H4 (cell line): ENCODE results near the gene CHRM4. TPM values are rescaled to one million over a fixed set of nuclear protein-coding genes. Genes with fewer than 3 reads are reported as not detected.
A peak's percentile ranks its signal among the peaks of the same experiment; 100 is the strongest.
"Not testable (repeated sequence)": the region's sequence is repeated elsewhere in the genome, so short reads cannot be mapped to it uniquely, and the experiment has no call there.

Experiments used
- DNase-seq: peaks from one replicate; pipeline ENCODE4 v3.0.0-alpha.2; 2015; ENCODE audit warnings: low spot score
- total RNA-seq: library from RNA; depleted of rRNA; stranded (reverse); fragments of >200 nt; shearing (Covaris generic); gene quantifications from 2 replicates; pipeline ENCODE4 v1.2.3, GENCODE V29; 2014

Gene CHRM4
- total RNA-seq, 1 experiment from 2014 or later, result 0.48 TPM

- DNase-seq, result no peak
Observed at GRCh38 chr11:46381819-46382645, 9.5 kb downstream of the CHRM4 start.

- DNase-seq, result no peak
Observed at GRCh38 chr11:46381048-46381818, 10.3 kb downstream of the CHRM4 start, which contains the start of gene MDK. Gene MDK, plus strand, starts transcription at chr11:46381669. Its CDS starts 389 bp downstream, at chr11:46382058.

- peak; percentile 60 for DNase-seq
Observed at GRCh38 chr11:46380340-46381047, 11.1 kb downstream of the CHRM4 start.

GRCh38 chr11:46379482-46380293, 11.9 kb downstream of the CHRM4 start:
- DNase-seq, result not testable (repeated sequence)

GRCh38 chr11:46378811-46379481, 12.6 kb downstream of the CHRM4 start:
- DNase-seq, result no peak

- DNase-seq, result no peak
Observed at GRCh38 chr11:46378296-46378695, 13.3 kb downstream of the CHRM4 start.

- no peak for DNase-seq
Observed at GRCh38 chr11:46377831-46378230, 13.7 kb downstream of the CHRM4 start.

- no peak for DNase-seq
Observed at GRCh38 chr11:46377290-46377689, 14.3 kb downstream of the CHRM4 start.

GRCh38 chr11:46376258-46377050, 15.1 kb downstream of the CHRM4 start:
- no peak for DNase-seq

- no peak for DNase-seq
Observed at GRCh38 chr11:46375392-46376101, 16.0 kb downstream of the CHRM4 start.

GRCh38 chr11:46374815-46375214, 16.8 kb downstream of the CHRM4 start:
- no peak for DNase-seq

GRCh38 chr11:46373787-46374740, 17.5 kb downstream of the CHRM4 start:
- no peak for DNase-seq

- not testable (repeated sequence) for DNase-seq
Observed at GRCh38 chr11:46372501-46372900, 19.1 kb downstream of the CHRM4 start.

- DNase-seq, result no peak
Observed at GRCh38 chr11:46372086-46372485, 19.5 kb downstream of the CHRM4 start.

- not testable (repeated sequence) for DNase-seq
Observed at GRCh38 chr11:46371262-46371661, 20.3 kb downstream of the CHRM4 start.

- DNase-seq, result no peak
Observed at GRCh38 chr11:46370253-46370652, 21.3 kb downstream of the CHRM4 start.

GRCh38 chr11:46369458-46370152, 22.0 kb downstream of the CHRM4 start:
- DNase-seq, result peak; percentile 72

GRCh38 chr11:46367916-46368267, 23.7 kb downstream of the CHRM4 start:
- DNase-seq, result no peak
